Transverse colon (tissue), 4 donors: ENCODE results near the gene SMIM28.

Experiments used
- POLR2AphosphoS5 ChIP-seq, 3 donors: sonication (generic); formaldehyde crosslinking; IDR thresholded peaks; one replicate each; pipeline ENCODE4 v1.6.1; 2016; ENCODE audit warnings: antibody characterized with exemption in 3 of 3
- TF ChIP-seq, protein P1 (sequence below), 5 experiments: fragments of 200-600 bp in 3 of 5; fragments of 450-650 bp in 2 of 5; sonication (generic) in 3 of 5; IDR thresholded peaks; 1 replicate in 2 of 5; 2 replicates in 3 of 5; pipeline ENCODE4 v1.5.1; 2016 to 2017; ENCODE audit warnings: antibody characterized with exemption in 5 of 5, inconsistent platforms in 3 of 5, mild to moderate bottlenecking in 2 of 5, moderate library complexity in 1 of 5

DNA sequence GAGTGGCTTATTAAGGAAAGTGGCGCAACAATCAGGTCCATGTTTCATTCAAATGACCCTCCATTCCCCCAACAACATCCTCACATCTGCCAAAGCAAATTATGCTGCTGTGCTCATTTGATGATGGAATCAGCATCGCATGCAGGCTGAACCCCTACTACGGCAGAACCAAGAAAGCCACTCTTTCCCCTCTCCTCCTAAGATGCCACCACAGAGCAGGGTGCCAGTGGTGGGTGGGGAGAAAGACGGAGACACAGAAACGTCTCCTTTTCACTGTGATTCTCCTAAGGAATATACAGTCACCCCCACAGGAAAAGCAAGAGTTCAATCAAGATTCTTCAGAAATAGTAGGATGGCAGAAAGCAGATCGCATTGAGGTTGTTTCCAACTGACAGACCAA is 43.4 kb downstream of the SMIM28 start:
- TF ChIP-seq, protein P1, sequence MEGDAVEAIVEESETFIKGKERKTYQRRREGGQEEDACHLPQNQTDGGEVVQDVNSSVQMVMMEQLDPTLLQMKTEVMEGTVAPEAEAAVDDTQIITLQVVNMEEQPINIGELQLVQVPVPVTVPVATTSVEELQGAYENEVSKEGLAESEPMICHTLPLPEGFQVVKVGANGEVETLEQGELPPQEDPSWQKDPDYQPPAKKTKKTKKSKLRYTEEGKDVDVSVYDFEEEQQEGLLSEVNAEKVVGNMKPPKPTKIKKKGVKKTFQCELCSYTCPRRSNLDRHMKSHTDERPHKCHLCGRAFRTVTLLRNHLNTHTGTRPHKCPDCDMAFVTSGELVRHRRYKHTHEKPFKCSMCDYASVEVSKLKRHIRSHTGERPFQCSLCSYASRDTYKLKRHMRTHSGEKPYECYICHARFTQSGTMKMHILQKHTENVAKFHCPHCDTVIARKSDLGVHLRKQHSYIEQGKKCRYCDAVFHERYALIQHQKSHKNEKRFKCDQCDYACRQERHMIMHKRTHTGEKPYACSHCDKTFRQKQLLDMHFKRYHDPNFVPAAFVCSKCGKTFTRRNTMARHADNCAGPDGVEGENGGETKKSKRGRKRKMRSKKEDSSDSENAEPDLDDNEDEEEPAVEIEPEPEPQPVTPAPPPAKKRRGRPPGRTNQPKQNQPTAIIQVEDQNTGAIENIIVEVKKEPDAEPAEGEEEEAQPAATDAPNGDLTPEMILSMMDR (IDR thresholded peaks at IDR 0.05), result no peak
- no peak for TF ChIP-seq POLR2AphosphoS5 (IDR thresholded peaks at IDR 0.05)
